ENCODE data around the gene PTGER1.

GRCh38 chr19:14441041-14441938 lies 33.9 kb downstream of the PTGER1 start:
- TF ChIP-seq CTCF (conservative IDR thresholded peaks at IDR 0.05; ENCODE audit: low read length) (no peak), EZH2phosphoT487 (IDR thresholded peaks at IDR 0.05; ENCODE audit: borderline replicate concordance, low read depth, low read length) (no peak)
